Stimulated activated CD8-positive, alpha-beta memory T cell treated with anti-CD3 and anti-CD28 coated beads, Interleukin-2, amount 100 ng/mL, for 1 hour (primary cell): ENCODE data around the gene PNLIP.

Source experiments
- DNase-seq, 2 donors: peaks; one replicate each; pipeline ENCODE4 v3.0.0-alpha.2; 2020; ENCODE audit warnings: low read depth in 2 of 2

The PNLIP gene

DNA sequence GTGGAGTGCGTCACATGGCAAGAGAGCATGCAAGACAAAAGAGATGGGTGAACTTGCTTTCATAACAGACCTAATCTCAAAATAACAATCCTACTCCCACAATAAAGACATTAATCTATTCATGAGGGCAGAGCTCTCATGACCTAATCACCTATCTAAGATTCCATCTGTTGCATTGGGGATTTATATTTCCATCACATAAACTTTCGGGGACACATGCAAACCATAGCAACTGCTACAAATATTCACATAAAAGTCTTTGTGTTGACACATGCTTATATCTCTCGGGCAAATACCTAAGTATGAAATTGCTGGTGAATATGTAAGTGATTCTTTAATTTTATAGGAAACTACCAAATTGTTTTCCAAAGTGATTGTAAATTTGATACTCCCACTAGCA lies 29.1 kb downstream of the PNLIP start:
- DNase-seq: no peak

DNA sequence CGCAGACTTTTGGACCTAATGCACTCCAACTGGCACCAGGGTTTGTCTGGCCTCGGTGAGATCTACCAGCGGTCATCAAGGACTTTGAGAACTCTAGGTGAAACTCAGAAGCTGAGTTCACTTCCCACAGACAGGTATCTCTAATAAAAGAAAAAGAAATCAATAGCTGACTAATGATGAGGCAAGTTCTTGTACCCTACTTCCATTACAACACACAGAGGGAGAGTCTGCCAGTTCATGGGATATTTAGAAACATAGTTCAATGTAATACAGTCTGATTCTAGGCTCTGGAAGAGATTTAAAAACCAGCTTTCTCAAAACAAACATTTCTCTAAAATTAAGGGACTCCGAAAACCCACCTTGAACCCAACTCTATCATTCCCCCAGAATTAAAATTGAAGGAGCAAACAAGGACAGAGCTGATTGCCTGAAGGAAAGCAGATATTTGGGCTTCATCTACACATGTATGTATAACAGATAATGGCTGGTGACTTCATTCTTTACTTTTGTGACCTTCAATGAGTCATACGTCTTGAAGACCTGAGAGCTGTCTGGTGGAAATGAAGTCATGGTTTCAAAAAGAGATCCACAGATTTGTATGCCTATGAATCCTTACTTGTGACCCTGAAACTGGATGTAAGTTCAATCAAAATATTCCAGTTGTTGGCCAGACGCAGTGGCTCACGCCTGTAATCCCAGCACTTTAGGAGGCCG lies 42.3 kb downstream of the PNLIP start:
- DNase-seq: no peak

DNA sequence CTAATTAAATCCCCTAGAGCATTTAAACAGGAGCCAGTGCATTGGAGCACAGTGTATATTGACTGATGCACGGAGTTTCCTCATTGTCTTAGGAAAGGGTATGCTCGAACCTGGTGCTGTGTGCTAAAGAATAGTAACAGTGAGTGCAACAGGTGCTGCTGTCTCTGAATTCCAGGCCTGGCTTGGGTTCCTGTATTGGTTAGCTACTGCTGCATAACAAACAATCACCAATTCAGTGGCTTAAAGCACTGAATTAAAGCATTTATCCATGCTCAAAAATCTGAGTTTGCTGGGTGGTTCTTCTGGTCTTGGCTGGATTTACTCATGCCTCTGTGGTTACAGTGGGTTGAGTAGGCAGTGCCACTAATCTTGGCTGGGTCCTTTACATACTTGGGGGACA lies 43.3 kb downstream of the PNLIP start:
- no peak for DNase-seq

DNA sequence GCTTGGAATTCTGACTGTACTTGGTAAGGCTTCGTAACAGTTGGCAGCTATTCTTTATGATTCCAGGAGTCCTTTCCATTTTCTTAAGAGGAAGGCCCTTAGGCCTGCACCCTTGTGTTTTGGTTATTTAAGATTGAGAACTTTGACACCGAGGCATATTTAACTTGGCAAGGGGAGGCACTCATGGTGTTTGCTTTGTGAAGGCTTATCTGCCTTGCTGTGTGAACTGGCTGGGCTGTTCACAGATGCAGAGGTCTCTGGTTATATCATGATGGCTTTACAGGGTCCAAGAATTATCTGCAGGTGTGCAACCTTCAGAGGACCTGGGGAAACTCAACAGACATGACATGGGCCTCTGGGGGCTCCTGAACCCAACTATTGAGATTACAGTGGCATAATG lies 44.2 kb downstream of the PNLIP start:
- DNase-seq: no peak

DNA sequence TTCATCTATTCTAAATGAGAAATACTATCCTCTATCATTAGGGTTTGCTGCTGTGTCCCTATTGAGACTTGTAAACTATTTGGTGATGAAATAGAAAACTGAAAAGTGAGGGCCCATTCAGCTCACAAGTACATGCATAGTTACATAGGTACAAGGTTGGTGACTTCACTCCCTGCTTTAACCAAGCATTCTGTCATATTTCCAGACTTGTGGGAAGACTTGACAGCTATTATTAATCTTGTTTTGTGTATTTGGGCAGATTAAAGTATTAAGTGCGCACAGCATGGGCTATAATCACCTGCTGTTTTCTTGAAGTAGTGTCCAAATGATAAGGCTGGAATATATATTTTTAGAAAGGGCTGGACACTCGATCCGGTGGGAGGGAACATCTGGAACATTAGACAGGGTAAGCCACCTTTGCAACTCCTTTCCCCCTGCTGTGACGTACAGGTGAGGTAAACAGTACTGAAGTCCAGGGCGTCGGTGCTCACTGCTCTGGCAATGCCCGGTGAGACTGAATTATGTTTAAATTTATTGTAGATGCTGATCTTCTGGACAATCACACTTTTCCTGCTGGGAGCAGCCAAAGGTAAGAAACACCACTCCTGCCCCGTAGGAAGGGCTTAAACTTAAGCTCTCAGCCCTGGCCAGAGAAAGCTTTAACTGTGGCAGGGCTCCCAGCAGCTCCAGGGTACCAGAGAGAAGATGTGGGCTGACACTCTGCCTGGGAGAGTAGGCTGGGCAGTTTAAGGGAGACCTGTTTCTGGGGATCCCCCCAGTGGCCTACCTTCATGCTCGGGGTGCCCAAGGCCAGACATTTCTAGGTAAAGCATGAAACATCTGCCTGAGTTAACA lies 45.1 kb downstream of the PNLIP start, which contains the start of gene PNLIPRP1:
PNLIPRP1 (plus strand) TSS at position 370 of the 855 bp plus-strand sequence; CDS start at position 541, 171 bp downstream.
- DNase-seq: no peak

DNA sequence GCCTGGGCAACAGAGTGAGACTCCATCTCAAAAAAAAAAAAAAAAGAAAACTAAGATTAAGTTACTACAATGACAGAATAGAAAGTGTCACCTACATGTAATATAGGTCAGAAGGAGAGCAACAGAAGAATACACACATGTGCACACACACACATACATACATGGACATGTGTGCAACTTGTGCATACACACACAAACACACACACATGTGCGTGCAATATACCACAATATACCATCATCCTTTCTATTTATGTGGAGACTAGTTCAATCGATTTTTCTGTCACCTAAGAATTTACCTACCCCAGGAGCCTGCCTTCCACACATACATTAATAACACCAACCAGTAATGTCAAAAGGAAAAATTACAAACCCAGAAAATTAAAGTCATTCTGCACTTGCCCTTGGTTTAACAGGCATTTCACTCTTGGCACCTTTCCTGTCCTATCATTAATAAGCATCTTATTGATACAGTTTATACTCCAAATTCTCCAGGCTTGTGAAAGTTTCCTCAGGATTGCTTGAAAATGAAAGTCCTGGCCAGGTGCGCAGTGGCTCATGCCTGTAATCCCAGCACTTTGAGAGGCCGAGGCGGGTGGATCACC lies 47.5 kb downstream of the PNLIP start:
- DNase-seq: no peak

DNA sequence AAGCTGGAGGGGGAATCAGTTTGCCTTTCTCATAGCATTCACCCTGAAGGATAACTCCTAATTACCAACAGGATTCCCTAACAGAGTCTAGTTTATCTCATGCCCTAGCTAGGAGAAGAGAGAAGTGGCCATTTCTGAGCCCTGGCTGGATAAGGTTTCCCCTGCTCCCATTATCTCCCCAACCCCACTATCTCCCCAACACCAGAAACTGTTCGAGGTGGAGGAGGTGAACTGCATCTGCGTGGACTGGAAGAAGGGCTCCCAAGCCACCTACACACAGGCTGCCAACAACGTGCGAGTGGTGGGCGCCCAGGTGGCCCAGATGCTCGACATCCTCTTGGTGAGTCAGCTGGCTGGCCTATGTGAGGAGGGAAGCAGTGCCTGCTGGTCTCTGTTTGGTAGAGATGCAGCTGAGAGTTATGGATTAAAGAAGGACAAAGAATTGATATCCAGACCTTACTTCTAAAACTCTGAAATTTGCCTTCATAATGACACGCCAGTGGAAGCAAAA lies 48.8 kb downstream of the PNLIP start:
- no peak for DNase-seq

DNA sequence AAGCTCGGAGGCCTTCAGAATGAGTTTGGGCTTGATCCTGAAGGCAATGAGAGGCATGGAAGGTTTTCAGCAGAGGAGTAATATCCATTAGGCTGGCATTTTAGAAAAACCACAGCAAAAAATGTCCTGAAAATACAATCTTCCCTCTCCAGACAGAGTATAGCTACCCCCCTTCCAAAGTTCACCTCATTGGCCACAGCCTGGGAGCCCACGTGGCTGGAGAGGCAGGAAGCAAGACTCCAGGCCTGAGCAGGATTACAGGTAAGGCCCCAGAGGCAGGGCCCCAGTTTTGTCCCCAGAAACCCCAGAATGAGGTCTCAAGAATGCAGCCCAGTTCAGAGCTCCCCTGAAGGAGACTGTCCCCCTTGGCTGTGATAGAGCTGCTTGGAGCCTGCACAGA lies 50.3 kb downstream of the PNLIP start:
- DNase-seq: no peak

DNA sequence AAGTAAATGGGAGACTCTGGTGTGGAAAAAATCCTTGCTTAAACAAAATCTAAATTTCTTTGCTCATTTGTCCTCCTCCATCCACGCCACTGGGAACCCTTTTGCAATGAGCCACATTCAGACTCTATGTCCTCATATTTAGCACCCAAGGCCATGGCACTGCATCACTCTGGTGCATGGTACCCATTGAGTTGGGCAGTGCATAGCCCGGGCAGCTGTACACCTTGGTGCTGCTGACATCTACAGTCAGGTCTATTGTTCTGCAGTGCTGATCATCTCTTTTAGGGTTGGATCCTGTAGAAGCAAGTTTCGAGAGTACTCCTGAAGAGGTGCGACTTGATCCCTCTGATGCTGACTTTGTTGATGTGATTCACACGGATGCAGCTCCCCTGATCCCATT lies 51.8 kb downstream of the PNLIP start:
- no peak for DNase-seq

DNA sequence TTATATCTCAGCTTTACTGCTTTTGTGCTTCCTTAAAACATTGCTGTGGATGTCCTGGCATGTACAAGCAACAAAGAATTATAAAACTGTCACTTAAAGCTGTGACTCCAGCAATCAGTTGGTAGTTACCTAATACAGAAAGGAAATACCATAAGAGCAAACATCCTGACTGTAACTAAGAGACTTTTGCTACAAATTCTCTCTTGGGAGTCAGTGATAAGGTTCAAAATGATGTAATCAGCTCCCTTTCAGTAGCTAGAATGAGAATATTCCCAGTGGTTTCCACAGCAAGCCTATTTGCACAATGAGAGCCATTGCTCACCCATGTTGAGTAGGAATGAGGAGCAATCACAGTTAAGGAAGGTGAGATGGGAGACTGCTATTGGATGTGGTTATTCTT lies 52.6 kb downstream of the PNLIP start:
- no peak for DNase-seq

DNA sequence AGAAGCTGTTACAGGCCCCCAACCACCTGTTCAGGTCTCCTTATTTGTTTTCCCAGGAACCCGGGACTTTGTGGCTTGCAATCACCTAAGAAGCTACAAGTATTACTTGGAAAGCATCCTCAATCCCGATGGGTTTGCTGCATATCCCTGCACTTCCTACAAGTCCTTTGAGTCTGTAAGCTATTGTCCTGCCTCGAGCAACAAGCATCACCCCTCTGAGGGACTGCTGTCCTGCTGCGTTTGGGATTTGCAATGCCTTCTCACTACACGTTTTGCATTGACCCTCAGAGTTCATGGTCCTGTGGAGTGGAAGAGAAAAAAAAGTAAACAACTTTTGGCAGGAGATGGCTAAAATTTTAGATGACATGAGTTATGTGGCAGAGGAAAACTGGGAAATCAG lies 54.3 kb downstream of the PNLIP start:
- DNase-seq: no peak

DNA sequence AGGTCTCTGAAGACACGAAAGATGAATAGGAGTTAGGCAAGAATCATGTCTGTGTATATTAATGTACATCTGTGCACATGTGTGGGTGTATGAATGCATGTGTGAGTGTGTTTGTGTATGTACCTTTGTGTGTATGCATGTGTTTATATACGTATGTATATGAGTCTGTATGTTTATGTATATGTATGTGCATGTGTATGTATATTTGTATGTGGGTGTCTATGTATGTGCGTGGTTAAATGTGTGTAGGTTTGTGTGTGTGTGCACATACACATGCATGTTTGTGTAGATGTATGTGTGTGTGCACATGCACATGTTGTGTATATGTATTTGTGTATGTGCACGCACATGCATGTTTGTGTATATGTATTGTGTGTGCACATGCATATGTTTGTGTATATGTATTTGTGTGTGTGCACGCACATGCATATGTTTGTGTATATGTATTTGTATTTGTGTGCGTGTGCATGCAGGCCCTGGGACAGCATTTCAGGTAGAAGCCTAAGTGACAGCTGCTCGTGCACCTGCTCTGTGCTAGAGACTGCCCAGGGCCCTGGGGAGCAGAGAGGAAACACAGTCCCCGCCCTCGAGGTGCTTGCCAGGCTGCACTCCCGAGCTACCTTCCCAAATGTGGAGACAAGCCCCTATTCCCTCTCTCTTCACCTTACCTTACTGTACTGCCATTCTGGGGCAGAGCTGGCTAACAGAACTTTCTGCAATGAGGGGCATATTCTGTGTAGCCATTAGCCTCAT lies 57.1 kb downstream of the PNLIP start:
- DNase-seq: no peak

DNA sequence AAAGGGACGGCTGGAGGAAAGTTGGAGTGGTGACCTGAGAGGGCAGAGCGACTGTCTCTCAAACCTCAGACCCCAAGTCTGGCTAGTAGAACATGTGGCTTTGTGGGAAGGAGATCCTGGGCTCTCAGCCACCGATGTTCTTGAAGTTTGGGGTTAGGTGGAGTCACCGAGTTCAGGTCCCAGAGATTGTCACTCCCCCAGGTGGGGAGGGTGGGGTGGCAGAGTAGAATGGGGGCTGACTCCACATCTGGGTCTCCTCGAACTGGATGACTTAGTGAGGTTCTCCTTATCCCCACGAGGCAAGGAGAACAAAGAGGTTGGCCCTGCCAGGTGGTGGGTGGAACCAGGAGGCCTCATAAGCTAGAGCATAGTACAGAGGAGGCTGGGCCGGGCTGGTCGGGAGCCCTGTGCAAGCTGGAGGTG lies 60.3 kb downstream of the PNLIP start:
- no peak for DNase-seq

DNA sequence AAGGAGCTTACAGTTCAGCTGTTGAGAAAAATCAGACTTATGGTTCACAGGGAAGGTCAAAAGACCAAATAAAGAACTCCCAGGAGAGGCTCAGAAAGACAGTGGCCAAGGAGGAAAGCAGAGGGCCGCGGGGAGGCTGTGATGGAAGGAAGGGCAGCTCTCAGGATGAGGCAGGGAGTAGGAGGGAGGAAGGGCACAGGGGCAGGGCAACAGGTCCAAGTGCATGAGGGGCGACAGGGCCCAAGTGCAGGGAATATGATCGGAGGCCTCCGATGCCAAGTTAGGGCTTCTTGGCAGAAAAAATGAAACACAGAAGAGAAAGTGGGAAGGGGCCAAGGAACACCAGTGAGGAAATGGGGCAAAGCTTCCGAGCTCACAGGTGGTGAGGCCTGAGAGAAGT lies 61.6 kb downstream of the PNLIP start:
- no peak for DNase-seq

DNA sequence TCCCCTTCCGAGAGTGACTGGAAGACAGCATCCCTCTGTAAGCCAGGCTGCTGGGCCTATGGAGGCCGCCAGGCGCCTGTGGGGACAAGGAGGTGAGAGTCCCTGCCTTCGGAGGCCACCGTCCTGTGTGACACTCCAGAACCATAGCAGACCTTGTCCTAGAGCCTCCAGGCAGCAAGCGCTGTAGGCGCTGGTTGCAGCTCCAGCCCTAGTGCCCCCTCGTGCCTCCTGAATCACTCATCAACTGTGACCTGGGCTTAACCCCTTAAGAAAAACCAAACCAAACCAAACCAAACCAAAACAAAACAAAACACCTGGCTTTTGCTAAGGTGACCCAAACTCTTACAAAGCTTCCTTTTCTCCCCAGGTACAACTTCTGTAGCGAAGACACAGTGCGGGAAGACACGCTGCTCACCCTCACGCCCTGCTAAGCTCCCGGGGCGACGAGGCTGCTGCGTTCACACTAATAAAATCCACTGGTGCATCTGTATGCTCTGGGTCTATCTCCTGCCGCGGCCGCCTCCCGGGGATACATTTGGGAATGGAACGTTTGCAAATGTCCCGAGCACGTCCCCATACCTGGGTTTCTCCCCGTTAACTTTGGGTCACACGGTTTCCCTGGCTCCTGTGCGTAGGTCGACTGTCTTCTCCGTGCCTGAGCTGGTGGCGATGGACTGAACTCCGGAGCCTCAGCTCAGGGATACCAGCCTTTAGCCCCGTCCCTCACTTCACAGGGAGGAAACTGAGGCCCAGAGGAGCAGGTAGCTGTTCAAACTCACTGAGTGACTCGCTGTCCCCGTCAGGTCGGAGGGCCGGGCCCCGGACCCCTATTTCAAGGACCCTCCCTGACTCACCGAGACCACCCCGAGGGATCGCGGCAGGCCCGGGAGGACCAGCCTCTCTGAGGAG lies 63.2 kb downstream of the PNLIP start:
- DNase-seq: no peak

DNA sequence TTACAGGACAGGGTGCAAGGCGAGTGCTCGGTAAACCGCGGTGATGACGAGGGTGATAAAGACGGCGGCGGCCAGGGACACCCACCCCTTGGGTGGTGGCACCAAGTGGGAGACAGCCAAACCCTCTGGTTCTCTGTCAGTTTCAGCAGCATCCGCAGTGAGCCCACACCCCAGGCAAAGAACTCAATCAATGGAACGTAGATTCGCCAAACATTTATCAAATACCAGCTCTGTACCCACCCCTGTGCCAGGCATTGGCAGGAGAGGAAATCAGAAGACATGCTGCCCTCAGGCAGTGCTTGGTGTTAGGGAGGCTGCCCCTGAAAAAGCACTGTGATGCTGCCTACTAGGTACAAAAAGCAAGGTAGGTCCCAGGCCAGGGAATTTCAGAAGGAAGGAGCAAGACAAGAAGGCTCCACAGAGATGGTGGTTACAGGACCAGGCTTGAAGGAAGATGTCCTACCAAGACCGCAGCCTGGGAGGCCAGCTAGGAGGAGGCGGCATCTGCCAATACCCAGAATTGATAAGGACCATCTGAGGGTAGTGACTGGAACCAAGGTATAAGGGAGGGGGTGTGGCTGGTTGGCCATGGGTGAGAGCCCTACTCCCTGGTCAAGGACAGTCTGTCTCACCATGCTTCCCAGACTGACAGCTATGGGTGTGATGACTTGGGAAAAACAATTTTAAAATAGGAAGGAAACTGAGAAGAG lies 64.9 kb downstream of the PNLIP start:
- no peak for DNase-seq

DNA sequence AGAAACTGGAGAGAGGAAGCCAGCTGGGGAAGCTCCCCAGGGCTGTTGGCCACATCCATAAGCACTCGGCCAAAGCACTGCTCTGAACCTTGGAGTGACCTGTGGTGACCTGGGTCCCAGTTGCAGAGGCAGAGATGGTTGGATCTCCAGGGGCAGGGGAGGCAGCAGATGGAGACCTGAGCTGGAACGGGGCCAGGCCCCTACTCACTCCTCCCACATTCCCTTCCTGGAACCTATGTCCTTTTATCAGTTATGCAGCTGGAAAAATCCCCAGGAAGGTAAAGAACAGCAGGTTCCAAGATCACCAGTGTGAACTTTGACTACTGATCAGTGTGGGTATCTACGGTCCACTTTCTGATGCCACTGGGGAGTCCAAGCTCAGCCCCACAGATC lies 65.4 kb downstream of the PNLIP start:
- no peak for DNase-seq

DNA sequence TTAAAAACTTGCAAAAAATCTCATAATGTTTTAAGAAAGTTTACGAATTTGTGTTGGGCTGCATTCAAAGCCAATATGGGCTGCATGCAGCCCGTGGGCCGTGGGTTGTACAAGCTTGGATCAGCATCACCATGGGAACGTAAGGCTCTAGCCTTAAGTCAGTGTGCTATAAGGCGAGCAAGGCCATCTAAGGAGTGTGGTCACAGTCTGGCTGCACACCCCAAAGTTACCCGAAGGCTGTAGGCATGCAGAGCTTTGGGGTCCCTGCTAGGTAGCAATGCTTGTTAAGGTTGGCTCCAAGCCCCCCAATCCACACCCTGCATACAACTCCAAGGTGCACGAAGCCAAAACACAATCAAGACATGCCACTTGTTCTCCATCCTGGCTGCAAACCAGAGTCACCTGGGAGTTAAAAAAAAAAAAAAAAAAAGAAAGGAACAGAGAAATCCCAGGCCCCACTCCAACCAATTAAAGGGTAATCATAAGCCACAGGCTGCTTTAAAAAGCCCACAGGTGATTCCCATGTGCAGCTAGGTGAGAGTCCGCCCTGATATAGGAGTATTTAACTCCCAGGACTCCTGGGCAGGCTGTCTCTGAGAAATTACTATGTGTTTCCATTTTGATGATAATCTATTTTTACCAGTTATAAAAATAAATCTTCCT lies 66.5 kb downstream of the PNLIP start:
- DNase-seq: no peak

DNA sequence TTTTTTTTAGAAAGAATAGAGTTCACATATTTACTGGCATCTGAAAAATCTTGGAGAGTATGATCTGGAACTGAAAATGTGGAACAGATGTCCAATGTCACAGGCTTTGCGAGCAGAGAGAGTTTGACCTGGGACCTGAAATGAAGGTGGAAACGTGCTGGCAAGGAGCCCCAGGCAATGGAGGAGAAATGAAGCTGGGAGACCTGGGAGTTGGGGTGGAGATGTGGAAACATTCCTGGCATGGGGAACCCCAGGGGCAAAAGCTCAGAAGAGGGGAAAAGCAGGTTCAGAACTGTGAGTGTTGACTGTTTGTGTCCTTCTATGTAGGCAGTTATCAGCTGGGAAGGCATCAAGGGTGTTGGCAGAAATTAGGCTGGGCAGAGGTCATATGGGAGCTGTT lies 67.7 kb downstream of the PNLIP start:
- DNase-seq: no peak

DNA sequence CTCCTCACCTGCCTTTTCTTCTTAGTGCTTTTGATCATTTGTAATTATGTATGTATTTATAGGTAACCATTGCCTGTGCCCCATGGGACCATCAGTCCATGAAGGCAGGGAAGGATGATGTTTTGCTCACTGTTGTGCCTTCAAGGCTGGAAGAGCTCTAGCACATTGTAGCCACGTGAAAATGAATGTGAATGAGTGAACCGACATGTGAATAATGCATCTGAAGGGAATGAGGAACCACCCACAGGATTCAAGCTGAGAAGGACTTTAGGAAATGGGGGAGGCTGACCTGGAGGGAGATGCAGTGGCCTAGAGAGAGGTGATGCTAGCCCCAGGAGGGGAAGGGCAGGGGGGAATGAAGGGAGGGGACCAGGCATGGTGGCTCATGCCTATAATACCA lies 69.1 kb downstream of the PNLIP start:
- DNase-seq: no peak
